Mammary epithelial cell (primary cell): Measurements from ENCODE around the gene ALPK1.

Experiments used
- EZH2 ChIP-seq: IDR thresholded peaks from 2 replicates; pipeline ENCODE4 v1.6.1; 2012; ENCODE audit warnings: low read length, inconsistent platforms, borderline replicate concordance
- TF ChIP-seq, protein P1 (sequence below), 2 donors: IDR thresholded peaks in 1 of 2; conservative IDR thresholded peaks in 1 of 2; 2 replicates each; pipeline ENCODE4 v1.5.1; 2011 to 2012; ENCODE audit warnings: inconsistent platforms in 2 of 2, low read length in 2 of 2, mild to moderate bottlenecking in 2 of 2, control low read depth in 1 of 2, low read depth in 1 of 2; ENCODE audit not compliant: insufficient read depth in 1 of 2; ENCODE audit errors: extremely low read depth in 1 of 2

GRCh38 chr4:112485930-112486329 is 188.8 kb downstream of the ALPK1 start:
- TF ChIP-seq, protein P1, sequence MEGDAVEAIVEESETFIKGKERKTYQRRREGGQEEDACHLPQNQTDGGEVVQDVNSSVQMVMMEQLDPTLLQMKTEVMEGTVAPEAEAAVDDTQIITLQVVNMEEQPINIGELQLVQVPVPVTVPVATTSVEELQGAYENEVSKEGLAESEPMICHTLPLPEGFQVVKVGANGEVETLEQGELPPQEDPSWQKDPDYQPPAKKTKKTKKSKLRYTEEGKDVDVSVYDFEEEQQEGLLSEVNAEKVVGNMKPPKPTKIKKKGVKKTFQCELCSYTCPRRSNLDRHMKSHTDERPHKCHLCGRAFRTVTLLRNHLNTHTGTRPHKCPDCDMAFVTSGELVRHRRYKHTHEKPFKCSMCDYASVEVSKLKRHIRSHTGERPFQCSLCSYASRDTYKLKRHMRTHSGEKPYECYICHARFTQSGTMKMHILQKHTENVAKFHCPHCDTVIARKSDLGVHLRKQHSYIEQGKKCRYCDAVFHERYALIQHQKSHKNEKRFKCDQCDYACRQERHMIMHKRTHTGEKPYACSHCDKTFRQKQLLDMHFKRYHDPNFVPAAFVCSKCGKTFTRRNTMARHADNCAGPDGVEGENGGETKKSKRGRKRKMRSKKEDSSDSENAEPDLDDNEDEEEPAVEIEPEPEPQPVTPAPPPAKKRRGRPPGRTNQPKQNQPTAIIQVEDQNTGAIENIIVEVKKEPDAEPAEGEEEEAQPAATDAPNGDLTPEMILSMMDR (conservative IDR thresholded peaks at IDR 0.05 in 1 of 2, IDR thresholded peaks at IDR 0.05 in 1 of 2; ENCODE audit: extremely low read depth in 1 of 2, insufficient read depth in 1 of 2, low read depth in 1 of 2, low read length in 2 of 2): no peak
- TF ChIP-seq EZH2: no peak
